OCI-LY1 (cell line): ENCODE measurements around the gene COL23A1.

Experiments used
- H2AFZ ChIP-seq: fragments of 200-600 bp; sonication (generic), shearing (Covaris generic); 2 replicates; pipeline ENCODE4 v1.6.0; 2014; ENCODE audit warnings: antibody characterized with exemption, mild to moderate bottlenecking, low read length
- H3F3A ChIP-seq: fragments of 200-600 bp; sonication (generic), shearing (Covaris generic); 2 replicates; pipeline ENCODE4 v1.6.0; 2014; ENCODE audit warnings: mild to moderate bottlenecking, antibody characterized with exemption, low read length, moderate library complexity; ENCODE audit not compliant: insufficient read depth
- H3K27ac ChIP-seq: fragments of 200-600 bp; sonication (generic); 2 replicates; pipeline ENCODE4 v1.5.1; 2014; ENCODE audit warnings: low read length, mixed run types, mild to moderate bottlenecking, low read depth; ENCODE audit not compliant: poor library complexity, severe bottlenecking
- H3K27me3 ChIP-seq: fragments of 200-600 bp; sonication (generic); 2 replicates; pipeline ENCODE4 v1.6.0; 2014; ENCODE audit warnings: antibody characterized with exemption, mild to moderate bottlenecking, low read length, moderate library complexity; ENCODE audit not compliant: insufficient read depth
- H3K36me3 ChIP-seq: fragments of 200-600 bp; sonication (generic); 2 replicates; pipeline ENCODE4 v1.6.1; 2014; ENCODE audit warnings: mild to moderate bottlenecking, antibody characterized with exemption, low read length, moderate library complexity, mixed read lengths; ENCODE audit not compliant: insufficient read depth
- H3K4me1 ChIP-seq: fragments of 200-600 bp; sonication (generic); 2 replicates; pipeline ENCODE4 v1.5.1; 2014; ENCODE audit warnings: mild to moderate bottlenecking, low read length, moderate library complexity; ENCODE audit not compliant: insufficient read depth, severe bottlenecking
- H3K4me2 ChIP-seq: fragments of 200-600 bp; sonication (generic), shearing (Covaris generic); 2 replicates; pipeline ENCODE4 v1.6.1; 2014; ENCODE audit warnings: low read length
- H3K4me3 ChIP-seq: fragments of 200-600 bp; sonication (generic); 2 replicates; pipeline ENCODE4 v1.5.1; 2014; ENCODE audit warnings: low read length, low read depth, mild to moderate bottlenecking, mixed read lengths; ENCODE audit not compliant: poor library complexity, severe bottlenecking
- H3K79me2 ChIP-seq: fragments of 200-600 bp; shearing (Covaris generic); 2 replicates; pipeline ENCODE4 v1.6.1; 2016; ENCODE audit warnings: mixed run types, low read length, mixed read lengths; ENCODE audit not compliant: insufficient read depth
- H3K9ac ChIP-seq: fragments of 200-600 bp; sonication (generic), shearing (Covaris generic); 2 replicates; pipeline ENCODE4 v1.6.1; 2014; ENCODE audit warnings: mild to moderate bottlenecking, low read length, mixed read lengths
- H3K9me2 ChIP-seq: fragments of 200-600 bp; sonication (generic), shearing (Covaris generic); 2 replicates; pipeline ENCODE4 v1.6.1; 2014; ENCODE audit warnings: low read depth, mild to moderate bottlenecking, low read length, mixed read lengths
- H3K9me3 ChIP-seq: fragments of 200-600 bp; shearing (Covaris generic); 2 replicates; pipeline ENCODE4 v1.6.1; 2014; ENCODE audit warnings: low read length, mixed read lengths
- H4K20me1 ChIP-seq: fragments of 200-600 bp; sonication (generic), shearing (Covaris generic); 2 replicates; pipeline ENCODE4 v1.6.0; 2016; ENCODE audit warnings: mild to moderate bottlenecking, low read length; ENCODE audit not compliant: insufficient read depth
- EZH2 ChIP-seq: fragments of 200-600 bp; sonication (generic), shearing (Covaris generic); IDR thresholded peaks from 2 replicates; pipeline ENCODE4 v1.8.0; 2017; ENCODE audit warnings: borderline replicate concordance, mixed run types, mild to moderate bottlenecking, antibody characterized with exemption, low read length, moderate library complexity, mixed read lengths
- TF ChIP-seq, protein P1 (sequence below): fragments of 200-600 bp; sonication (generic), shearing (Covaris generic); IDR thresholded peaks from 2 replicates; pipeline ENCODE4 v1.5.1; 2017; ENCODE audit warnings: mild to moderate bottlenecking, antibody characterized with exemption, low read length, moderate library complexity, mixed read lengths

COL23A1 gene

DNA sequence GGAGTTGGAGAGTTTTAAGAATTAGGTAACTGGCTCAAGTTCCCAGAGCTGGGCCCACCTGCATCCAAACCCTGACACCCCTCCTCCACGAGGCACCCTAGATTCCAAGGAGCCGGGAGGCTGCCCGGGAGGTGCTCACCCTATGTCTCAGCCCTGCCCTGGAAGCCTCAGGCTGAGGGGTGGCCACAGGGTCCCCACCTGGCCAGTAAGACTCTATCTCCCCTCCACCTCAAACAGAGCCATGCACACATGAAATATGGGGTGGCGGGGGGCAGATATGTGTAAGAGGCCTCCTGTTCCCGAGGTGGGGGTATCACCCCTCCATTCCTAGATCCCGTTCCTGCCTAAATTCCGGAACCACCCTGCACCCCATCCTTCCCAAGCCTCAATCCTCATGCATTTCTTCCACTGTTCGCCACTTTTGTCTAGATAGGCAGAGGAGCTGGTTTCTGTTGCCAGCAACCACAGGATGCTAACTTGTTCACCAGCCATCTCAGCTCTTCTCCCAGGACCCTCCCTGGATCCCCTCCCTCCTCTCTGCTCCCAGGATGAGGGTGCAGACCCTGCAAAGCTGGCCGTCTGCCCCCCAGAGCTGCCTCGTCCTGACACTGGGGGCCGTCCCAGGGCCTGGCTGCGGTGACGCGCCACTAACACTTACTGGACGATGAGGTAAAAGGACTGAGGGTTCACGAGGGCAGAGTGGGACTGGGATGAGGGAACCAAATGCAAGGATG is 44.1 kb downstream of the COL23A1 start:
- H3K4me2 ChIP-seq: no peak overlapping the region
- no peaks in the 10 kb centered on the region for H3K79me2 ChIP-seq
- H3K4me1 ChIP-seq: no peaks in the 10 kb centered on the region
- H3K27me3 ChIP-seq: 0 out of 2 replicates have a peak, but pooled peaks cover 4% of the 10 kb centered on the region
- TF ChIP-seq, protein P1, sequence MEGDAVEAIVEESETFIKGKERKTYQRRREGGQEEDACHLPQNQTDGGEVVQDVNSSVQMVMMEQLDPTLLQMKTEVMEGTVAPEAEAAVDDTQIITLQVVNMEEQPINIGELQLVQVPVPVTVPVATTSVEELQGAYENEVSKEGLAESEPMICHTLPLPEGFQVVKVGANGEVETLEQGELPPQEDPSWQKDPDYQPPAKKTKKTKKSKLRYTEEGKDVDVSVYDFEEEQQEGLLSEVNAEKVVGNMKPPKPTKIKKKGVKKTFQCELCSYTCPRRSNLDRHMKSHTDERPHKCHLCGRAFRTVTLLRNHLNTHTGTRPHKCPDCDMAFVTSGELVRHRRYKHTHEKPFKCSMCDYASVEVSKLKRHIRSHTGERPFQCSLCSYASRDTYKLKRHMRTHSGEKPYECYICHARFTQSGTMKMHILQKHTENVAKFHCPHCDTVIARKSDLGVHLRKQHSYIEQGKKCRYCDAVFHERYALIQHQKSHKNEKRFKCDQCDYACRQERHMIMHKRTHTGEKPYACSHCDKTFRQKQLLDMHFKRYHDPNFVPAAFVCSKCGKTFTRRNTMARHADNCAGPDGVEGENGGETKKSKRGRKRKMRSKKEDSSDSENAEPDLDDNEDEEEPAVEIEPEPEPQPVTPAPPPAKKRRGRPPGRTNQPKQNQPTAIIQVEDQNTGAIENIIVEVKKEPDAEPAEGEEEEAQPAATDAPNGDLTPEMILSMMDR: no peak
- TF ChIP-seq EZH2: no peak
- H3K9ac ChIP-seq: no peak overlapping the region
- no peak overlapping the region for H3K27ac ChIP-seq
- no peaks in the 10 kb centered on the region for H4K20me1 ChIP-seq
- H3K36me3 ChIP-seq: no peaks in the 10 kb centered on the region
- no peak overlapping the region for H3K4me3 ChIP-seq
- H3F3A ChIP-seq: no peaks in the 10 kb centered on the region
- H3K9me3 ChIP-seq: no peaks in the 10 kb centered on the region
- H2AFZ ChIP-seq: no peak overlapping the region
- no peaks in the 10 kb centered on the region for H3K9me2 ChIP-seq

GRCh38 chr5:178545176-178545575 is 45.0 kb downstream of the COL23A1 start:
- Histone ChIP-seq H3K27ac (no peak overlapping the region), H3K4me1 (no peaks in the 10 kb centered on the region), H3K4me2 (no peak overlapping the region), H3K9me2 (no peaks in the 10 kb centered on the region), H3F3A (no peaks in the 10 kb centered on the region), H3K4me3 (no peak overlapping the region), H4K20me1 (no peaks in the 10 kb centered on the region), H3K9me3 (no peaks in the 10 kb centered on the region), H3K79me2 (no peaks in the 10 kb centered on the region), H2AFZ (no peak overlapping the region), H3K36me3 (no peaks in the 10 kb centered on the region), H3K27me3 (0 out of 2 replicates have a peak, but pooled peaks cover 4% of the 10 kb centered on the region), H3K9ac (no peak overlapping the region)
- TF ChIP-seq, protein P1: no peak
- no peak for TF ChIP-seq EZH2

DNA sequence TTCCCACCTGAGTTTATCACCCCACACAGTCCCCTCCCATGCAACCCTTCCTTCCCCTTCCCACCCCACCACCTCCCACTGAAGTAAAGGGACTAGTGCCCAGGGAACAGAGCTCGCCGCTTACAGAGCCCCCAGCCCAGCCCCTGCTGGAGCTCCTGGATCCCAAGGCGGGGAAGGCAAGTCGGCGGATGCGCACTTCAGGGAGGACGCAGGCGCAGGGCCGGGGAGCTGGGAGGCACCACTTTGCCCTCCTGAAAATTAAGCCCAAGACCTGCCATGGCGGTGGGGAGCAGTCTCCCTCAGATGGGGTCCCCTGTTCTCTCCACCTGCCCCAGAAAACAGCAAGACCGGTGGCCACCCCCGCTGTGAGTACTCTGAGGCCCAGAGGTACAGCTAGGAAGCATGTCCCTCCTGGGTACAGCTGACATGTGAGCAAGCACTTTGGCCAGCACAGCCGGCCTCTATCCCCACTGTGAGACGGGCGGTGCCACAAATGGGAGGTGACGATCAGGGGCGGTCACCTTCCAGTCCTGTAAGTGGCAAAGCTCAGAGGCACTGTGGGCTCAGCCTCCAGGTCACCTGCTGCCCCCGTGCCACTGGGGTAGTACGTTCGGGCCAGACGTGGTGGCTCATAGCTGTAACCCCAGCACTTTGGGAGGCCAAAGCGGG is 45.9 kb downstream of the COL23A1 start:
- no peak overlapping the region for H3K27ac ChIP-seq
- no peak overlapping the region for H3K4me2 ChIP-seq
- no peaks in the 10 kb centered on the region for H3K9me2 ChIP-seq
- H3K9me3 ChIP-seq: no peaks in the 10 kb centered on the region
- H2AFZ ChIP-seq: no peak overlapping the region
- H3K79me2 ChIP-seq: no peaks in the 10 kb centered on the region
- H4K20me1 ChIP-seq: no peaks in the 10 kb centered on the region
- no peaks in the 10 kb centered on the region for H3K36me3 ChIP-seq
- 0 out of 2 replicates have a peak, but pooled peaks cover 4% of the 10 kb centered on the region for H3K27me3 ChIP-seq
- no peak overlapping the region for H3K4me3 ChIP-seq
- no peaks in the 10 kb centered on the region for H3K4me1 ChIP-seq
- TF ChIP-seq, protein P1: no peak
- no peak for TF ChIP-seq EZH2
- no peaks in the 10 kb centered on the region for H3F3A ChIP-seq
- H3K9ac ChIP-seq: no peak overlapping the region
